ENCODE data around the gene ANKRD40CL.

ANKRD40CL gene

GRCh38 chr17:50798424-50799288 lies 31.3 kb upstream of the ANKRD40CL start:
- Histone ChIP-seq H3K4me1 (ENCODE audit: low read length) (peaks cover 6% of the 10 kb centered on the region; the same call in 1 of the 2 replicates), H3K27ac (ENCODE audit: low read length) (no peak overlapping the region), H3K9me2 (replicated peaks; ENCODE audit: insufficient read depth, low read length) (no peaks in the 10 kb centered on the region), H2AFZ (ENCODE audit: low read length) (no peak overlapping the region), H3K79me2 (ENCODE audit: low read length) (no peaks in the 10 kb centered on the region), H3K9ac (ENCODE audit: low read length) (no peak overlapping the region), H3K36me3 (replicated peaks; ENCODE audit: insufficient read depth, low read length) (no peaks in the 10 kb centered on the region), H4K20me1 (ENCODE audit: insufficient read depth, low read length) (no peaks in the 10 kb centered on the region), H3K9me3 (replicated peaks; ENCODE audit: insufficient read depth, low read length) (no peaks in the 10 kb centered on the region), H3F3A (ENCODE audit: insufficient read depth, low read length) (no peaks in the 10 kb centered on the region), H3K4me2 (ENCODE audit: low read depth, low read length) (no peak overlapping the region), H3K27me3 (replicated peaks; ENCODE audit: insufficient read depth, low read length) (no peaks in the 10 kb centered on the region), H3K4me3 (ENCODE audit: low read length) (no peak overlapping the region)
- no peak for DNase-seq
- no peak for TF ChIP-seq EZH2 (optimal IDR thresholded peaks at IDR 0.05; ENCODE audit: low read depth, low read length)
- TF ChIP-seq CTCF (IDR thresholded peaks at IDR 0.05; ENCODE audit: low read length) = no peak
- TF ChIP-seq EZH2phosphoT487 (IDR thresholded peaks at IDR 0.05; ENCODE audit: low read length) = no peak

- Histone ChIP-seq H3K4me3 (ENCODE audit: low read length) (no peak overlapping the region), H3K4me2 (ENCODE audit: low read depth, low read length) (no peak overlapping the region), H3F3A (ENCODE audit: insufficient read depth, low read length) (no peaks in the 10 kb centered on the region), H3K36me3 (replicated peaks; ENCODE audit: insufficient read depth, low read length) (no peaks in the 10 kb centered on the region), H3K4me1 (ENCODE audit: low read length) (no peaks in the 10 kb centered on the region), H4K20me1 (ENCODE audit: insufficient read depth, low read length) (no peaks in the 10 kb centered on the region), H3K27me3 (replicated peaks; ENCODE audit: insufficient read depth, low read length) (no peaks in the 10 kb centered on the region), H3K9me3 (replicated peaks; ENCODE audit: insufficient read depth, low read length) (no peaks in the 10 kb centered on the region), H3K9ac (ENCODE audit: low read length) (no peak overlapping the region), H2AFZ (ENCODE audit: low read length) (no peak overlapping the region), H3K9me2 (replicated peaks; ENCODE audit: insufficient read depth, low read length) (no peaks in the 10 kb centered on the region), H3K79me2 (ENCODE audit: low read length) (no peaks in the 10 kb centered on the region), H3K27ac (ENCODE audit: low read length) (no peak overlapping the region)
- TF ChIP-seq EZH2phosphoT487 (IDR thresholded peaks at IDR 0.05; ENCODE audit: low read length) (no peak), EZH2 (optimal IDR thresholded peaks at IDR 0.05; ENCODE audit: low read depth, low read length) (no peak), CTCF (IDR thresholded peaks at IDR 0.05; ENCODE audit: low read length) (no peak)
- no peak for DNase-seq
These were observed 30.0 kb upstream of the ANKRD40CL start for GRCh38 chr17:50797135-50797810.

- Histone ChIP-seq H3K9me3 (replicated peaks; ENCODE audit: insufficient read depth, low read length) (no peaks in the 10 kb centered on the region), H3K79me2 (ENCODE audit: low read length) (no peaks in the 10 kb centered on the region), H3K4me1 (ENCODE audit: low read length) (no peaks in the 10 kb centered on the region), H3K9ac (ENCODE audit: low read length) (no peak overlapping the region), H3K36me3 (replicated peaks; ENCODE audit: insufficient read depth, low read length) (no peaks in the 10 kb centered on the region), H3K4me2 (ENCODE audit: low read depth, low read length) (no peak overlapping the region), H3K27me3 (replicated peaks; ENCODE audit: insufficient read depth, low read length) (no peaks in the 10 kb centered on the region), H3F3A (ENCODE audit: insufficient read depth, low read length) (no peaks in the 10 kb centered on the region), H3K27ac (ENCODE audit: low read length) (no peak overlapping the region), H3K4me3 (ENCODE audit: low read length) (no peak overlapping the region), H4K20me1 (ENCODE audit: insufficient read depth, low read length) (no peaks in the 10 kb centered on the region), H2AFZ (ENCODE audit: low read length) (no peak overlapping the region), H3K9me2 (replicated peaks; ENCODE audit: insufficient read depth, low read length) (no peaks in the 10 kb centered on the region)
- no peak for TF ChIP-seq EZH2 (optimal IDR thresholded peaks at IDR 0.05; ENCODE audit: low read depth, low read length)
- no peak for DNase-seq
These were observed 27.0 kb upstream of the ANKRD40CL start for GRCh38 chr17:50794361-50794760.
